Endothelial cell of umbilical vein (primary cell): ENCODE measurements around the gene PSKH1. TPM values are rescaled to one million over a fixed set of nuclear protein-coding genes. Genes with fewer than 3 reads are reported as not detected.

Experiments used
- BruUV-seq: library from RNA; stranded (reverse); fragments of 400-500 nt; replicated peaks from 2 replicates; lab custom pipeline; 2021; lab: Mats Ljungman, UMichigan
- CTCF ChIA-PET: fragments of 300-600, 350-600 bp; sonication (Branson Sonifier 250); formaldehyde crosslinking; loops from one replicate; lab custom pipeline; 2021; ENCODE audit warnings: antibody characterized with exemption, inconsistent platforms; lab: Charles Lee
- POLR2A ChIA-PET: fragments of 300-600, 350-600 bp; sonication (Branson Sonifier 250); formaldehyde crosslinking; loops from one replicate; lab custom pipeline; 2021; ENCODE audit warnings: antibody characterized with exemption, inconsistent platforms; lab: Charles Lee
- DNase-seq: peaks from one replicate; pipeline ENCODE4 v3.0.0-alpha.2; 2011; ENCODE audit warnings: low read depth, low spot score
- FAIRE-seq: peaks from 2 replicates; lab custom pipeline; 2011; peaks lifted over from hg19 to GRCh38; lab: Jason Lieb, UNC
- H2AFZ ChIP-seq: 2 replicates; pipeline ENCODE4 v1.6.0; 2012; ENCODE audit warnings: low read depth, low read length, control low read depth, inconsistent platforms
- H3K27ac ChIP-seq: 2 replicates; pipeline ENCODE4 v1.5.1; 2011; ENCODE audit warnings: low read depth, mild to moderate bottlenecking, control low read depth, low read length, moderate library complexity; ENCODE audit not compliant: insufficient read depth
- H3K27me3 ChIP-seq, 2 experiments: 2 replicates each; pipeline versions ENCODE4 v1.6.0 to v1.6.1; 2011; ENCODE audit warnings: low read length in 2 of 2, mixed read lengths in 1 of 2; ENCODE audit not compliant: control insufficient read depth in 2 of 2, insufficient read depth in 2 of 2
- H3K36me3 ChIP-seq, 2 experiments: 2 replicates in 1 of 2; 3 replicates in 1 of 2; pipeline ENCODE4 v1.5.1; 2011; ENCODE audit warnings: low read length in 2 of 2, mild to moderate bottlenecking in 1 of 2, moderate library complexity in 1 of 2; ENCODE audit not compliant: control insufficient read depth in 2 of 2, insufficient read depth in 2 of 2; ENCODE audit errors: extremely low read depth in 1 of 2
- H3K4me1 ChIP-seq: 3 replicates; pipeline ENCODE4 v1.5.1; 2011; ENCODE audit warnings: mild to moderate bottlenecking, low read length; ENCODE audit not compliant: control insufficient read depth, insufficient read depth; ENCODE audit errors: extremely low read depth
- H3K4me2 ChIP-seq: 2 replicates; pipeline ENCODE4 v1.6.1; 2011; ENCODE audit warnings: low read length, control low read depth, mixed read lengths; ENCODE audit not compliant: insufficient read depth
- H3K4me3 ChIP-seq, 3 experiments: fragments of 200-600 bp in 1 of 3; sonication (generic), shearing (Covaris generic) in 1 of 3; replicated peaks in 1 of 3; 2 replicates each; pipeline ENCODE4 v1.5.1; 2011 to 2016; ENCODE audit warnings: control low read depth in 3 of 3, low read length in 3 of 3, mild to moderate bottlenecking in 2 of 3, inconsistent platforms in 1 of 3, low read depth in 1 of 3, moderate library complexity in 1 of 3; ENCODE audit not compliant: insufficient read depth in 1 of 3
- H3K79me2 ChIP-seq: 2 replicates; pipeline ENCODE4 v1.6.0; 2012; ENCODE audit warnings: low read length, inconsistent platforms; ENCODE audit not compliant: control insufficient read depth, insufficient read depth
- H3K9ac ChIP-seq: replicated peaks from 2 replicates; pipeline ENCODE3; 2011; ENCODE audit warnings: low read length, control low read depth; ENCODE audit not compliant: insufficient read depth; ENCODE audit errors: extremely low read depth
- H3K9me1 ChIP-seq: replicated peaks from 3 replicates; pipeline ENCODE4 v1.6.0; 2011; ENCODE audit warnings: mild to moderate bottlenecking, low read length; ENCODE audit not compliant: control insufficient read depth, insufficient read depth; ENCODE audit errors: extremely low read depth
- H3K9me3 ChIP-seq: replicated peaks from 2 replicates; pipeline ENCODE4 v1.5.1; 2012; ENCODE audit warnings: low read length, inconsistent platforms; ENCODE audit not compliant: control insufficient read depth, insufficient read depth
- H4K20me1 ChIP-seq: replicated peaks from 2 replicates; pipeline ENCODE3; 2011; ENCODE audit warnings: mild to moderate bottlenecking, low read length; ENCODE audit not compliant: control insufficient read depth, insufficient read depth; ENCODE audit errors: extremely low read depth
- EZH2 ChIP-seq: IDR thresholded peaks from 2 replicates; pipeline ENCODE4 v1.6.1; 2012; ENCODE audit warnings: borderline replicate concordance, low read depth, mild to moderate bottlenecking, moderate library complexity, low read length, inconsistent platforms; ENCODE audit not compliant: severe bottlenecking
- FOS ChIP-seq: IDR thresholded peaks from 2 replicates; pipeline ENCODE4 v1.6.1; 2011; ENCODE audit warnings: mild to moderate bottlenecking, low read length, moderate library complexity, borderline replicate concordance; ENCODE audit not compliant: insufficient read depth
- GATA2 ChIP-seq: IDR thresholded peaks from 2 replicates; pipeline ENCODE4 v1.7.0; 2011; ENCODE audit warnings: low read depth, mild to moderate bottlenecking, moderate library complexity, mixed read lengths, low read length; ENCODE audit not compliant: insufficient read length, insufficient read depth
- JUN ChIP-seq: IDR thresholded peaks from 2 replicates; pipeline ENCODE4 v1.6.1; 2011; ENCODE audit warnings: borderline replicate concordance, low read depth; ENCODE audit not compliant: insufficient read length, insufficient read depth
- MAX ChIP-seq: IDR thresholded peaks from 2 replicates; pipeline ENCODE4 v1.6.1; 2011; ENCODE audit not compliant: insufficient read depth, insufficient read length
- MYC ChIP-seq: IDR thresholded peaks from one replicate; pipeline ENCODE4 v1.6.1; 2011; ENCODE audit warnings: mild to moderate bottlenecking, low read depth, low read length
- POLR2A ChIP-seq: IDR thresholded peaks from 2 replicates; pipeline ENCODE4 v1.6.1; 2012; ENCODE audit warnings: low read depth, mild to moderate bottlenecking, control low read depth, low read length
- POLR2AphosphoS5 ChIP-seq: IDR thresholded peaks from 2 replicates; pipeline ENCODE4 v1.6.1; 2012; ENCODE audit warnings: low read depth, mild to moderate bottlenecking, control low read depth, low read length, moderate library complexity; ENCODE audit not compliant: insufficient read depth
- dilution Hi-C: fragments of 300-500 bp; cut with MboI; formaldehyde crosslinking; loops from one replicate; pipeline ENCODE4 v1.15.0; 2019; ENCODE audit warnings: low sequenced_read_pairs; ENCODE audit not compliant: extremely low pct_ligation_motif_present
- intact Hi-C: fragments of 100-400 bp; cut with micrococcal nuclease; formaldehyde crosslinking; loops from one replicate; pipeline ENCODE4 v1.10.0; 2022
- polyA plus RNA-seq, 4 experiments: library from polyadenylated mRNA; depleted of rRNA in 3 of 4; stranded (reverse) in 3 of 4; unstranded in 1 of 4; fragments of >200 nt; gene quantifications; 2 replicates each; pipeline versions ENCODE4 v1.2.1 to v1.2.3, GENCODE V29; 2011 to 2012; ENCODE audit warnings: missing spikeins in 1 of 4
- total RNA-seq: library from RNA; stranded (reverse); gene quantifications from 2 replicates; pipeline ENCODE4 v1.2.3, GENCODE V29; 2021
- TF ChIP-seq, protein P1 (sequence below), 2 donors: IDR thresholded peaks; 1 replicate in 1 of 2; 2 replicates in 1 of 2; pipeline ENCODE4 v1.5.1; 2011; ENCODE audit warnings: low read length in 2 of 2, mild to moderate bottlenecking in 2 of 2, moderate library complexity in 2 of 2, control low read depth in 1 of 2, inconsistent platforms in 1 of 2, low read depth in 1 of 2; ENCODE audit not compliant: insufficient read depth in 1 of 2; ENCODE audit errors: extremely low read depth in 1 of 2

PSKH1 gene
- total and polyA plus RNA-seq, 2 donors (not counting 3 experiments of a cell fraction or from before 2014, with no cell fraction given), result 25.9 to 42.6 TPM

GRCh38 chr16:67885545-67885944 is 7.5 kb upstream of the PSKH1 start:
- no peaks in the 10 kb centered on the region for H3K27me3 ChIP-seq
- no peaks in the 10 kb centered on the region for H3K4me1 ChIP-seq
- intact Hi-C loops (no loop called here), dilution Hi-C loops (no loop called here)
- no peak overlapping the region for H3K27ac ChIP-seq
- no peak for DNase-seq
- FAIRE-seq, result no peak
- CTCF ChIA-PET, result interaction anchor here (0.6 to 5.4 kb wide), 4 partner anchors 41 to 155 kb away, joined by 4 to 106 read pairs (median 24); partner anchors contain the start of genes CTRL and PSMB10
- BruUV-seq, result no TSS peak
- TF ChIP-seq, protein P1, sequence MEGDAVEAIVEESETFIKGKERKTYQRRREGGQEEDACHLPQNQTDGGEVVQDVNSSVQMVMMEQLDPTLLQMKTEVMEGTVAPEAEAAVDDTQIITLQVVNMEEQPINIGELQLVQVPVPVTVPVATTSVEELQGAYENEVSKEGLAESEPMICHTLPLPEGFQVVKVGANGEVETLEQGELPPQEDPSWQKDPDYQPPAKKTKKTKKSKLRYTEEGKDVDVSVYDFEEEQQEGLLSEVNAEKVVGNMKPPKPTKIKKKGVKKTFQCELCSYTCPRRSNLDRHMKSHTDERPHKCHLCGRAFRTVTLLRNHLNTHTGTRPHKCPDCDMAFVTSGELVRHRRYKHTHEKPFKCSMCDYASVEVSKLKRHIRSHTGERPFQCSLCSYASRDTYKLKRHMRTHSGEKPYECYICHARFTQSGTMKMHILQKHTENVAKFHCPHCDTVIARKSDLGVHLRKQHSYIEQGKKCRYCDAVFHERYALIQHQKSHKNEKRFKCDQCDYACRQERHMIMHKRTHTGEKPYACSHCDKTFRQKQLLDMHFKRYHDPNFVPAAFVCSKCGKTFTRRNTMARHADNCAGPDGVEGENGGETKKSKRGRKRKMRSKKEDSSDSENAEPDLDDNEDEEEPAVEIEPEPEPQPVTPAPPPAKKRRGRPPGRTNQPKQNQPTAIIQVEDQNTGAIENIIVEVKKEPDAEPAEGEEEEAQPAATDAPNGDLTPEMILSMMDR (IDR thresholded peaks at IDR 0.05; ENCODE audit: extremely low read depth in 1 of 2, insufficient read depth in 1 of 2, low read depth in 1 of 2, low read length in 2 of 2), result no peak
- TF ChIP-seq MAX (no peak), EZH2 (no peak), FOS (no peak)
- H4K20me1 ChIP-seq, result no peaks in the 10 kb centered on the region
- POLR2A ChIA-PET, result no interaction called here
- no peak overlapping the region for H3K4me3 ChIP-seq
- no peak overlapping the region for H2AFZ ChIP-seq
- H3K9me1 ChIP-seq, result no peaks in the 10 kb centered on the region
- no peaks in the 10 kb centered on the region for H3K79me2 ChIP-seq
- H3K9me3 ChIP-seq, result no peaks in the 10 kb centered on the region
- no peak overlapping the region for H3K4me2 ChIP-seq
- H3K9ac ChIP-seq, result no peak overlapping the region
- peaks cover 3 to 53% of the 10 kb centered on the region in 2 experiments for H3K36me3 ChIP-seq

GRCh38 chr16:67885976-67886375 is 7.1 kb upstream of the PSKH1 start:
- no peaks in the 10 kb centered on the region for H3K4me1 ChIP-seq
- peaks cover 3 to 48% of the 10 kb centered on the region in 2 experiments for H3K36me3 ChIP-seq
- H4K20me1 ChIP-seq, result no peaks in the 10 kb centered on the region
- no peaks in the 10 kb centered on the region for H3K79me2 ChIP-seq
- no peaks in the 10 kb centered on the region for H3K9me1 ChIP-seq
- no peak for DNase-seq
- no peak overlapping the region for H3K4me2 ChIP-seq
- ChIA-PET CTCF (interaction anchor here (0.6 to 5.4 kb wide), 3 partner anchors 41 to 155 kb away, joined by 4 to 106 read pairs (median 5); no protein-coding TSS in a partner anchor), POLR2A (no interaction called here)
- H2AFZ ChIP-seq, result no peak overlapping the region
- H3K9ac ChIP-seq, result no peak overlapping the region
- BruUV-seq, result no TSS peak
- no peaks in the 10 kb centered on the region for H3K27me3 ChIP-seq
- no peak overlapping the region for H3K27ac ChIP-seq
- no peak overlapping the region for H3K4me3 ChIP-seq
- no peak for FAIRE-seq
- dilution Hi-C loops (no loop called here), intact Hi-C loops (no loop called here)
- no peaks in the 10 kb centered on the region for H3K9me3 ChIP-seq
- TF ChIP-seq POLR2AphosphoS5 (no peak), EZH2 (no peak), GATA2 (no peak), MYC (no peak), FOS (no peak), JUN (no peak), MAX (no peak), POLR2A (no peak)
- TF ChIP-seq, protein P1 (IDR thresholded peaks at IDR 0.05; ENCODE audit: extremely low read depth in 1 of 2, insufficient read depth in 1 of 2, low read depth in 1 of 2, low read length in 2 of 2), result no peak
